ENCODE measurements around the gene BPGM. TPM values are rescaled to one million over a fixed set of nuclear protein-coding genes. Genes with fewer than 3 reads are reported as not detected.

Gene BPGM
- total and polyA plus RNA-seq, 2 experiments from 2014 or later, result 25.0 to 25.7 TPM

GRCh38 chr7:134707663-134708378 is 61.2 kb downstream of the BPGM start:
- no peak overlapping the region for H2AFZ ChIP-seq
- DNase-seq (ENCODE audit: low spot score), result no peak
- 98% methylated on average over 4 of the region's 4 CpGs for WGBS (ENCODE audit: low lambda C conversion rate, missing lambda C conversion rate)

GRCh38 chr7:134708692-134709091 is 62.0 kb downstream of the BPGM start:
- Histone ChIP-seq H3K4me1 (ENCODE audit: insufficient read depth) (peaks cover 10% of the 10 kb centered on the region), H2AFZ (no peak overlapping the region), H3K27me3 (no peaks in the 10 kb centered on the region), H3K27ac (no peak overlapping the region), H3K36me3 (replicated peaks; ENCODE audit: insufficient read depth, low read depth) (no peaks in the 10 kb centered on the region), H3K79me2 (no peaks in the 10 kb centered on the region), H3K4me3 (no peak overlapping the region), H3K9me3 (ENCODE audit: low read depth) (no peaks in the 10 kb centered on the region), H3K9me2 (replicated peaks; ENCODE audit: insufficient read depth) (no peaks in the 10 kb centered on the region), H3K4me2 (no peak overlapping the region), H4K20me1 (ENCODE audit: insufficient read depth, poor library complexity, severe bottlenecking) (no peaks in the 10 kb centered on the region)
- TF ChIP-seq EZH2phosphoT487 (IDR thresholded peaks at IDR 0.05; ENCODE audit: low read depth, severe bottlenecking, unreplicated experiment) (no peak), EZH2 (IDR thresholded peaks at IDR 0.05; ENCODE audit: borderline replicate concordance) (no peak), CTCF (IDR thresholded peaks at IDR 0.05; ENCODE audit: poor library complexity) (no peak)
- no peak for DNase-seq (ENCODE audit: low spot score)
- 69% methylated on average over 2 of the region's 2 CpGs for WGBS (ENCODE audit: low lambda C conversion rate, missing lambda C conversion rate)

More at GRCh38 chr7:134707663-134708378, 61.2 kb downstream of the BPGM start:
- H3K9me2 ChIP-seq (replicated peaks; ENCODE audit: insufficient read depth), result no peaks in the 10 kb centered on the region
- H3K4me1 ChIP-seq (ENCODE audit: insufficient read depth), result peaks cover 10% of the 10 kb centered on the region
- H3K4me2 ChIP-seq, result no peak overlapping the region
- no peaks in the 10 kb centered on the region for H3K36me3 ChIP-seq (replicated peaks; ENCODE audit: insufficient read depth, low read depth)
- H3K27ac ChIP-seq, result no peak overlapping the region
- H3K79me2 ChIP-seq, result no peaks in the 10 kb centered on the region
- H3K9me3 ChIP-seq (ENCODE audit: low read depth), result no peaks in the 10 kb centered on the region
- H3K27me3 ChIP-seq, result no peaks in the 10 kb centered on the region
- no peak overlapping the region for H3K4me3 ChIP-seq
- TF ChIP-seq EZH2phosphoT487 (IDR thresholded peaks at IDR 0.05; ENCODE audit: low read depth, severe bottlenecking, unreplicated experiment) (no peak), CTCF (IDR thresholded peaks at IDR 0.05; ENCODE audit: poor library complexity) (no peak), EZH2 (IDR thresholded peaks at IDR 0.05; ENCODE audit: borderline replicate concordance) (no peak)
- H4K20me1 ChIP-seq (ENCODE audit: insufficient read depth, poor library complexity, severe bottlenecking), result no peaks in the 10 kb centered on the region

- H3K4me3 ChIP-seq, result no peak overlapping the region
- no peaks in the 10 kb centered on the region for H4K20me1 ChIP-seq (ENCODE audit: insufficient read depth, poor library complexity, severe bottlenecking)
- no peaks in the 10 kb centered on the region for H3K27me3 ChIP-seq
- DNase-seq (ENCODE audit: low spot score), result no peak
- WGBS (ENCODE audit: low lambda C conversion rate, missing lambda C conversion rate), result 69% methylated on average over 2 of the region's 2 CpGs
- H3K36me3 ChIP-seq (replicated peaks; ENCODE audit: insufficient read depth, low read depth), result no peaks in the 10 kb centered on the region
- H3K4me1 ChIP-seq (ENCODE audit: insufficient read depth), result peaks cover 10% of the 10 kb centered on the region
- H3K79me2 ChIP-seq, result no peaks in the 10 kb centered on the region
- H3K9me2 ChIP-seq (replicated peaks; ENCODE audit: insufficient read depth), result no peaks in the 10 kb centered on the region
- no peak overlapping the region for H2AFZ ChIP-seq
- no peak for TF ChIP-seq EZH2 (IDR thresholded peaks at IDR 0.05; ENCODE audit: borderline replicate concordance)
- TF ChIP-seq CTCF (IDR thresholded peaks at IDR 0.05; ENCODE audit: poor library complexity), result no peak
- no peak for TF ChIP-seq EZH2phosphoT487 (IDR thresholded peaks at IDR 0.05; ENCODE audit: low read depth, severe bottlenecking, unreplicated experiment)
- H3K9me3 ChIP-seq (ENCODE audit: low read depth), result no peaks in the 10 kb centered on the region
- no peak overlapping the region for H3K27ac ChIP-seq
- H3K4me2 ChIP-seq, result no peak overlapping the region
These were observed 62.5 kb downstream of the BPGM start for GRCh38 chr7:134709197-134709596.

All from hepatocyte (in vitro differentiated cells).